ENCODE measurements around the gene IL17C.

DNA sequence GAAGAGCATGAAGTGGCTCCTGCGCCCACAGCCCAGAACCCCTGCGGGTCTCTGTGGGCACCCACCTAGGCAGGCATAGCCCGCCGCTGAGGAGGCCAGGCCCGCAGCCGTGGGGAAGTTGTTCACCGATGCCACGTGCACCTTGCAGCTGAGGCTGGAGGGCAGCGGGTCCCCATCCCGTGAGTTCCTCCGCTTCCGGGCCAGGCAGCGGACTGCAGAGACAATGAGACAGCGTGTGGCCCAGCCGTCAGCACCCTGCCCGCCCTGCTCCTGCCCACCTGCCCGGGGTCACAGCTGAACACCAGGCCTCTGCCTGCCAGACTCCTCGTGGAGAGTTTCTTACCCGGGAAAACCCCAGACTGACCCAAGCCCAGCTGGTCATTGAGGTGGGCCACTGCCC lies 19.0 kb downstream of the IL17C start:
- TF ChIP-seq, protein P1, sequence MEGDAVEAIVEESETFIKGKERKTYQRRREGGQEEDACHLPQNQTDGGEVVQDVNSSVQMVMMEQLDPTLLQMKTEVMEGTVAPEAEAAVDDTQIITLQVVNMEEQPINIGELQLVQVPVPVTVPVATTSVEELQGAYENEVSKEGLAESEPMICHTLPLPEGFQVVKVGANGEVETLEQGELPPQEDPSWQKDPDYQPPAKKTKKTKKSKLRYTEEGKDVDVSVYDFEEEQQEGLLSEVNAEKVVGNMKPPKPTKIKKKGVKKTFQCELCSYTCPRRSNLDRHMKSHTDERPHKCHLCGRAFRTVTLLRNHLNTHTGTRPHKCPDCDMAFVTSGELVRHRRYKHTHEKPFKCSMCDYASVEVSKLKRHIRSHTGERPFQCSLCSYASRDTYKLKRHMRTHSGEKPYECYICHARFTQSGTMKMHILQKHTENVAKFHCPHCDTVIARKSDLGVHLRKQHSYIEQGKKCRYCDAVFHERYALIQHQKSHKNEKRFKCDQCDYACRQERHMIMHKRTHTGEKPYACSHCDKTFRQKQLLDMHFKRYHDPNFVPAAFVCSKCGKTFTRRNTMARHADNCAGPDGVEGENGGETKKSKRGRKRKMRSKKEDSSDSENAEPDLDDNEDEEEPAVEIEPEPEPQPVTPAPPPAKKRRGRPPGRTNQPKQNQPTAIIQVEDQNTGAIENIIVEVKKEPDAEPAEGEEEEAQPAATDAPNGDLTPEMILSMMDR (IDR thresholded peaks at IDR 0.05; ENCODE audit: extremely low read depth in 1 of 2, insufficient read depth in 1 of 2, low read depth in 1 of 2, low read length in 2 of 2), result no peak
- TF ChIP-seq POLR2A (IDR thresholded peaks at IDR 0.05; ENCODE audit: low read depth, low read length) (no peak), EZH2 (IDR thresholded peaks at IDR 0.05; ENCODE audit: borderline replicate concordance, low read depth, low read length, severe bottlenecking) (no peak), MYC (IDR thresholded peaks at IDR 0.05; ENCODE audit: low read depth, low read length) (no peak), JUN (IDR thresholded peaks at IDR 0.05; ENCODE audit: borderline replicate concordance, insufficient read depth, insufficient read length, low read depth) (no peak), POLR2AphosphoS5 (IDR thresholded peaks at IDR 0.05; ENCODE audit: insufficient read depth, low read depth, low read length) (no peak)
- TF ChIP-seq, protein P2, sequence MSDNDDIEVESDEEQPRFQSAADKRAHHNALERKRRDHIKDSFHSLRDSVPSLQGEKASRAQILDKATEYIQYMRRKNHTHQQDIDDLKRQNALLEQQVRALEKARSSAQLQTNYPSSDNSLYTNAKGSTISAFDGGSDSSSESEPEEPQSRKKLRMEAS (IDR thresholded peaks at IDR 0.05; ENCODE audit: insufficient read depth, insufficient read length), result no peak

All from endothelial cell of umbilical vein (primary cell).